Stimulated activated CD8-positive, alpha-beta memory T cell treated with anti-CD3 and anti-CD28 coated beads, Interleukin-4, amount 100 ng/mL, for 24 hours (primary cell): Measurements from ENCODE around the gene PIK3IP1.
"Not testable (repeated sequence)": the region's sequence is repeated elsewhere in the genome, so short reads cannot be mapped to it uniquely, and the experiment has no call there.

ENCODE experiments used
- DNase-seq: peaks from one replicate; pipeline ENCODE4 v3.0.0-alpha.2; 2020; ENCODE audit warnings: low read depth

The PIK3IP1 gene

GRCh38 chr22:31248965-31249958 lies 43.0 kb downstream of the PIK3IP1 start:
- DNase-seq, result no peak

- peak; percentile 48 for DNase-seq
Observed at GRCh38 chr22:31248138-31248745, 44.0 kb downstream of the PIK3IP1 start.

- no peak for DNase-seq
Observed at GRCh38 chr22:31247726-31248125, 44.6 kb downstream of the PIK3IP1 start.

- no peak for DNase-seq
Observed at GRCh38 chr22:31246687-31247086, 45.6 kb downstream of the PIK3IP1 start.

GRCh38 chr22:31245998-31246397 lies 46.3 kb downstream of the PIK3IP1 start:
- not testable (repeated sequence) for DNase-seq

- no peak for DNase-seq
Observed at GRCh38 chr22:31244943-31245451, 47.3 kb downstream of the PIK3IP1 start.

- DNase-seq, result no peak
Observed at GRCh38 chr22:31244046-31244942, 48.0 kb downstream of the PIK3IP1 start.

GRCh38 chr22:31243339-31244045 lies 48.8 kb downstream of the PIK3IP1 start:
- DNase-seq, result no peak

GRCh38 chr22:31241936-31242335 lies 50.4 kb downstream of the PIK3IP1 start:
- DNase-seq, result no peak

- DNase-seq, result no peak
Observed at GRCh38 chr22:31241200-31241599, 51.1 kb downstream of the PIK3IP1 start.

GRCh38 chr22:31239771-31240370 lies 52.4 kb downstream of the PIK3IP1 start:
- no peak for DNase-seq

- DNase-seq, result no peak
Observed at GRCh38 chr22:31238057-31238456, 54.2 kb downstream of the PIK3IP1 start.

- not testable (repeated sequence) for DNase-seq
Observed at GRCh38 chr22:31236044-31236443, 56.2 kb downstream of the PIK3IP1 start.

- DNase-seq, result no peak
Observed at GRCh38 chr22:31235081-31235480, 57.2 kb downstream of the PIK3IP1 start.

GRCh38 chr22:31233001-31233400 lies 59.3 kb downstream of the PIK3IP1 start:
- no peak for DNase-seq
